Measurements from ENCODE around the gene GPR137. TPM values are rescaled to one million over a fixed set of nuclear protein-coding genes. Genes with fewer than 3 reads are reported as not detected.

The GPR137 gene
- total RNA-seq, 1 donor, result 18.5 TPM

GRCh38 chr11:64318766-64319761 lies 33.4 kb downstream of the GPR137 start:
- H2AFZ ChIP-seq (ENCODE audit: low read length), result peak overlapping the region; percentile 67

GRCh38 chr11:64320556-64320955 lies 34.9 kb downstream of the GPR137 start:
- H4K20me1 ChIP-seq (ENCODE audit: insufficient read depth, low read length), result peaks cover 7% of the 10 kb centered on the region
- H3K9me3 ChIP-seq (ENCODE audit: low read depth, low read length), result no peaks in the 10 kb centered on the region
- H3K27ac ChIP-seq (ENCODE audit: low read depth, low read length), result no peak overlapping the region
- no peak overlapping the region for H2AFZ ChIP-seq (ENCODE audit: low read length)
- no peak overlapping the region for H3K4me3 ChIP-seq (ENCODE audit: insufficient read depth, low read length)
- H3K79me2 ChIP-seq (ENCODE audit: insufficient read depth, low read length), result peaks cover 26% of the 10 kb centered on the region
- DNase-seq (ENCODE audit: insufficient read length, low spot score, missing footprints), result peak; percentile 67
- H3K36me3 ChIP-seq (ENCODE audit: insufficient read depth, low read length), result peaks cover 22% of the 10 kb centered on the region
- peaks cover 11% of the 10 kb centered on the region for H3K4me1 ChIP-seq (ENCODE audit: insufficient read depth, low read length)
- TF ChIP-seq CTCF (IDR thresholded peaks at IDR 0.05; ENCODE audit: extremely low read depth, low read depth, low read length), result no peak
- no peaks in the 10 kb centered on the region for H3K27me3 ChIP-seq (ENCODE audit: insufficient read depth, low read length)
- no peak overlapping the region for H3K4me2 ChIP-seq (ENCODE audit: insufficient read depth, low read length)

More at GRCh38 chr11:64318766-64319761, 33.4 kb downstream of the GPR137 start:
- H3K4me2 ChIP-seq (ENCODE audit: insufficient read depth, low read length), result peak overlapping the region; percentile 92
- no peaks in the 10 kb centered on the region for H3K27me3 ChIP-seq (ENCODE audit: insufficient read depth, low read length)
- peak overlapping the region; percentile 99 for H3K4me3 ChIP-seq (ENCODE audit: insufficient read depth, low read length)
- peaks cover 7% of the 10 kb centered on the region for H4K20me1 ChIP-seq (ENCODE audit: insufficient read depth, low read length)
- H3K9me3 ChIP-seq (ENCODE audit: low read depth, low read length), result no peaks in the 10 kb centered on the region
- TF ChIP-seq CTCF (IDR thresholded peaks at IDR 0.05; ENCODE audit: extremely low read depth, low read depth, low read length), result no peak
- peaks cover 11% of the 10 kb centered on the region for H3K4me1 ChIP-seq (ENCODE audit: insufficient read depth, low read length)
- DNase-seq (ENCODE audit: insufficient read length, low spot score, missing footprints), result peak; percentile 75
- H3K36me3 ChIP-seq (ENCODE audit: insufficient read depth, low read length), result peaks cover 30% of the 10 kb centered on the region
- peaks cover 26% of the 10 kb centered on the region for H3K79me2 ChIP-seq (ENCODE audit: insufficient read depth, low read length)
- peak overlapping the region; percentile 51 for H3K27ac ChIP-seq (ENCODE audit: low read depth, low read length)

GRCh38 chr11:64321026-64321425 lies 35.4 kb downstream of the GPR137 start:
- peak; percentile 22 for DNase-seq (ENCODE audit: insufficient read length, low spot score, missing footprints)
- Histone ChIP-seq H3K79me2 (ENCODE audit: insufficient read depth, low read length) (peaks cover 25% of the 10 kb centered on the region), H3K4me2 (ENCODE audit: insufficient read depth, low read length) (no peak overlapping the region), H4K20me1 (ENCODE audit: insufficient read depth, low read length) (peaks cover 7% of the 10 kb centered on the region), H3K27ac (ENCODE audit: low read depth, low read length) (no peak overlapping the region), H3K4me3 (ENCODE audit: insufficient read depth, low read length) (no peak overlapping the region), H3K9me3 (ENCODE audit: low read depth, low read length) (no peaks in the 10 kb centered on the region), H3K36me3 (ENCODE audit: insufficient read depth, low read length) (peaks cover 21% of the 10 kb centered on the region), H2AFZ (ENCODE audit: low read length) (no peak overlapping the region), H3K27me3 (ENCODE audit: insufficient read depth, low read length) (no peaks in the 10 kb centered on the region), H3K4me1 (ENCODE audit: insufficient read depth, low read length) (peaks cover 11% of the 10 kb centered on the region)
- no peak for TF ChIP-seq CTCF (IDR thresholded peaks at IDR 0.05; ENCODE audit: extremely low read depth, low read depth, low read length)

- Histone ChIP-seq H3K36me3 (ENCODE audit: insufficient read depth, low read length) (peaks cover 17% of the 10 kb centered on the region), H4K20me1 (ENCODE audit: insufficient read depth, low read length) (peaks cover 7% of the 10 kb centered on the region), H3K4me3 (ENCODE audit: insufficient read depth, low read length) (no peak overlapping the region), H3K27ac (ENCODE audit: low read depth, low read length) (no peak overlapping the region), H3K4me2 (ENCODE audit: insufficient read depth, low read length) (no peak overlapping the region), H3K79me2 (ENCODE audit: insufficient read depth, low read length) (peaks cover 22% of the 10 kb centered on the region), H2AFZ (ENCODE audit: low read length) (no peak overlapping the region), H3K9me3 (ENCODE audit: low read depth, low read length) (no peaks in the 10 kb centered on the region), H3K27me3 (ENCODE audit: insufficient read depth, low read length) (no peaks in the 10 kb centered on the region), H3K4me1 (ENCODE audit: insufficient read depth, low read length) (peaks cover 11% of the 10 kb centered on the region)
- TF ChIP-seq CTCF (IDR thresholded peaks at IDR 0.05; ENCODE audit: extremely low read depth, low read depth, low read length), result no peak
- peak; percentile 62 for DNase-seq (ENCODE audit: insufficient read length, low spot score, missing footprints)
Measured at GRCh38 chr11:64321533-64321932, 35.9 kb downstream of the GPR137 start.

All from osteoblast (primary cell).